ENCODE data around the gene RHOT2. TPM values are rescaled to one million over a fixed set of nuclear protein-coding genes. Genes with fewer than 3 reads are reported as not detected.

RHOT2 gene
- total and polyA plus RNA-seq, 9 of the 15 experiments (the other 6 are each of a cell fraction or from before 2014, with no cell fraction given) = 5.0 to 373 (median 112) TPM

GRCh38 chr16:700684-701584 is 33.0 kb downstream of the RHOT2 start (continued):
- no peak for TF ChIP-seq DNMT1 (IDR thresholded peaks at IDR 0.05)
- no peak for TF ChIP-seq NFATC3 (IDR thresholded peaks at IDR 0.05)
- no peak; the same call in 1 of the 2 replicates for TF ChIP-seq CREB1 (IDR thresholded peaks at IDR 0.05)
- TF ChIP-seq CREB1 (CRISPR knock-in tag; IDR thresholded peaks at IDR 0.05) = 0 out of 2 replicates have a peak, but pooled peaks have one; percentile 21
- no peak for TF ChIP-seq CGGBP1 (CRISPR knock-in tag; IDR thresholded peaks at IDR 0.05)
- TF ChIP-seq BRF1 (IDR thresholded peaks at IDR 0.05; ENCODE audit: borderline replicate concordance, extremely low read depth, insufficient read length) = no peak
- no peak for TF ChIP-seq POLR2B (IDR thresholded peaks at IDR 0.05; ENCODE audit: low read depth, partially characterized antibody)
- no peak for TF ChIP-seq CBX5 (IDR thresholded peaks at IDR 0.05; ENCODE audit: borderline replicate concordance, low read depth)
- 0 out of 2 replicates have a peak, but pooled peaks have one; percentile 52 for TF ChIP-seq HMGXB4 (CRISPR knock-in tag; IDR thresholded peaks at IDR 0.05)
- TF ChIP-seq HDAC6 (IDR thresholded peaks at IDR 0.05; ENCODE audit: low read depth, low read length) = no peak
- TF ChIP-seq PHB2 (IDR thresholded peaks at IDR 0.05; ENCODE audit: low read depth) = no peak
- TF ChIP-seq STAT5A (IDR thresholded peaks at IDR 0.05; ENCODE audit: borderline replicate concordance, low read length) = no peak
- TF ChIP-seq ZNF143 (CRISPR knock-in tag; IDR thresholded peaks at IDR 0.05) = no peak
- TF ChIP-seq CHD7 (IDR thresholded peaks at IDR 0.05; ENCODE audit: low read depth, low read length) = no peak
- no peak for TF ChIP-seq BCL6 (CRISPR knock-in tag; IDR thresholded peaks at IDR 0.05)

Data from K562 (cell line).